Astrocyte (in vitro differentiated cells and primary cell): Measurements from ENCODE around the gene DOCK11.

ENCODE experiments used
- EZH2 ChIP-seq: IDR thresholded peaks from 2 replicates; pipeline ENCODE4 v1.6.1; 2012; ENCODE audit warnings: mild to moderate bottlenecking, low read length, inconsistent platforms; ENCODE audit not compliant: insufficient read depth
- TF ChIP-seq, protein P1 (sequence below): IDR thresholded peaks from 2 replicates; pipeline ENCODE4 v1.5.1; 2011; ENCODE audit warnings: low read depth, mild to moderate bottlenecking, inconsistent platforms, low read length, moderate library complexity; ENCODE audit not compliant: insufficient read depth

DNA sequence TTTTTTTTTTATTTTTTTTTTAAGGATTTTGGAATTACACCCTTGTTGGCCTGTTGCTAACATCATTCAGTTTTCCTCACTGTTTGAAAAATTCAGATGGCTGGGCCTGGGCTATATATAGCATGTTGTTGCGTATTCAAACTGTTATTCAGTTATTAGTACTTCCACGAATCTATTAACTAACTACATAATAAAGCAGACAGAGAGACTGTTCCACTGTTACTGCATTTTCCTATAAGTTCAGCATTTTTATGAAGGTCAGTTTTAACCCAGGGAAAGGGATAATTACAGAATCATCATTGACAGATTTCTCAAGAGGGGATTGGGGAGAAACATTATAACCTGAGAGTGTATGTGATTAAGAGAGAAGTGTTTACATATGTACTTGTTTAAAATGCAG, 3.1 kb downstream of the DOCK11 start:
- TF ChIP-seq, protein P1, sequence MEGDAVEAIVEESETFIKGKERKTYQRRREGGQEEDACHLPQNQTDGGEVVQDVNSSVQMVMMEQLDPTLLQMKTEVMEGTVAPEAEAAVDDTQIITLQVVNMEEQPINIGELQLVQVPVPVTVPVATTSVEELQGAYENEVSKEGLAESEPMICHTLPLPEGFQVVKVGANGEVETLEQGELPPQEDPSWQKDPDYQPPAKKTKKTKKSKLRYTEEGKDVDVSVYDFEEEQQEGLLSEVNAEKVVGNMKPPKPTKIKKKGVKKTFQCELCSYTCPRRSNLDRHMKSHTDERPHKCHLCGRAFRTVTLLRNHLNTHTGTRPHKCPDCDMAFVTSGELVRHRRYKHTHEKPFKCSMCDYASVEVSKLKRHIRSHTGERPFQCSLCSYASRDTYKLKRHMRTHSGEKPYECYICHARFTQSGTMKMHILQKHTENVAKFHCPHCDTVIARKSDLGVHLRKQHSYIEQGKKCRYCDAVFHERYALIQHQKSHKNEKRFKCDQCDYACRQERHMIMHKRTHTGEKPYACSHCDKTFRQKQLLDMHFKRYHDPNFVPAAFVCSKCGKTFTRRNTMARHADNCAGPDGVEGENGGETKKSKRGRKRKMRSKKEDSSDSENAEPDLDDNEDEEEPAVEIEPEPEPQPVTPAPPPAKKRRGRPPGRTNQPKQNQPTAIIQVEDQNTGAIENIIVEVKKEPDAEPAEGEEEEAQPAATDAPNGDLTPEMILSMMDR: no peak
- TF ChIP-seq EZH2: no peak
